ENCODE data around the gene MKRN2.

The MKRN2 gene

DNA sequence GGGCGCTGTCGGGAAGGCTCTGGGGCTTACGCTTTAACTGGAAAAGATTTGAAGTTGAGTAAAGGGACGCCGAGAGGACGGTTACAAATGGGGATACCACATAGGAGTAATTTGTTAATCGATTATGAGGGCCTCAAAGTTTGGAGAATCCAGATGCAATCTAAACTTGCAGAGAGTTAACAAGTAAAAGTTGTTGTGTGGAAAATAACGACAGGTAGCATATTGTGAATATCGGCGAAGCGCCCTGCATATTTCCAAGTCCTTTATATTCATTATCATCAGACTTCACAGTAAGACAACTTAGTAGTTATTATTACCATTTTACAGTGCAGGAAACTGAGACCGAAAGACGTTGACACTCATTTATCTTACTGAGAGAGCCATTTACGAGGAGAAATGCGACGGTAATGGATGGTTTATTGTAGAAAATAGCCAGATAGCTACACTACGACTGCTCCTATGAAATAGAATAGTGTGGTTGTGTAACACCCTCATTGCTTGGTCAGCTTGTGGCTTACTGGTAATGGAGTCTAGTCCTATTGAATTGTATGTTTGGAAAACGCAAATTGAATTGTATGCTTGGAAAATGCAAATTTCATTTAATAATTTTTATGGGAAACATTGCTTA, 700 bp downstream of the MKRN2 start:
- FAIRE-seq: no peak

DNA sequence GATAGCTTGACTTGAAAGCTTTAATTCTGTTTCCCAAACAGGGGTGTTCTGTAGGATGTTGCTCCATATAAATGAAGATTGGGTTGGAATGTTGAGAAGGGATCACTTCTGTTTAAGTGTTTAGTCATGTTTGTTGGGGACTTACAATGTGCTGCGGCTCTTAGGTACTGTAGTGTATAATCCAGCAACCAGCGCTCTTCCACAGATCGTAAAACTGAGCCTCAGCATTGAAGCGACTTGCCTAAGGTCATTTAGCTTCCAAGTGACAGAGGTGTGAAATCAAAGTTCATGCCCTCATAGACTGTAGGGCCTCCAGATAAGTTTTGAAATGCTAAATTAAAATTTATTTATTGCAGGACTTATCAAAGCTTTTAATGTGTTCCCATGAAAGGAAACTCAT, 1.8 kb downstream of the MKRN2 start:
- no peak for FAIRE-seq

DNA sequence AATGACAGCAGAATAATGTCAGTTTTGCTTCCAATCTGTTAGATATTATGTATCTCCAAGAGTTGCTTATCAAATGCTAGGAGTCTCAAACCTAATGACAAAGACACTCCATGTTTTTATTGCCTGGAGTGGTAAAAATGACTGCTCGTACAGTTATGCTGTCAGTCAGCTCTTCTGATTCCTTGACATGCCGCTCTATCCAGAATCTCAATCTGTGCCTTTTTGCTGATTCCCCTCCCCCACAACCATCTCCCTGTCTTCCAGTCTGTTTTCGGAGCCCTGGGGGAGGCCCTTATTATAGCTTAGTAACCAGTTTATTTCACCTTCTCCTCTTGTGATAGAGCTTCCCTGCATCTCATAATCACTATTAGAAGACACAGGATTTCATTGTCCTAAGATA, 2.6 kb downstream of the MKRN2 start:
- no peak for FAIRE-seq

DNA sequence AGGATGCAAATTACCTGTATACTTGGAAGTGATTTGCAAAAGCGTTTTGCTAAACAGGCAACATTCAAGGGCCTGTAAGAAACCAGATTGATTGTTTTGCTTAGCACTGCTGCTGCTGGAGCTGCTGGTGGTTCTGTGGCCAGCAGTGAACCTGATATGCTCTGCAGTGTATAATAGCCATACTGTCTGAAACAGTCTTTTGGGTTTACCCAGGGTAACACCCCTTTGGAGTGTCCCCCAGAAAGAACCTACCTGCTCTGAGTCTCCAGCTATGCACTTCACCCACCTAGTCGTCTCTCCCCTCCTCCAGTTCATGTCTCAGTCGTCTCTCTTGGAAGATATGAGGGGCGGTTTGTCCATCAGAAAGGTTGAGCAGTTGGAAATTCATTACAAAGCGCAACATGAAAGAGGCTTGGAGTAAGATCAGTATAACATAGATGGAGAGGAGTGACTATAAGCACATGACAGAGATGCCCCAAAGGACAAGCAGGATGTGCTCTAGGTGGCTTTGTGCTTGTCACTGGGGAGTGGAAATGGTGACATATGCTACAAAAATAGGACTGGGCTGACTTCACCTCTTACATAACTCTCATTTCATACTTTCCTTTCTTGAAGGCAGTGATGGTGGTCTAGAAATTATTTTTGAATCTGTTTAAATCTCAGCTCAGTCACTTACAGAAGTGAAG, 3.8 kb downstream of the MKRN2 start:
- no peak for FAIRE-seq

DNA sequence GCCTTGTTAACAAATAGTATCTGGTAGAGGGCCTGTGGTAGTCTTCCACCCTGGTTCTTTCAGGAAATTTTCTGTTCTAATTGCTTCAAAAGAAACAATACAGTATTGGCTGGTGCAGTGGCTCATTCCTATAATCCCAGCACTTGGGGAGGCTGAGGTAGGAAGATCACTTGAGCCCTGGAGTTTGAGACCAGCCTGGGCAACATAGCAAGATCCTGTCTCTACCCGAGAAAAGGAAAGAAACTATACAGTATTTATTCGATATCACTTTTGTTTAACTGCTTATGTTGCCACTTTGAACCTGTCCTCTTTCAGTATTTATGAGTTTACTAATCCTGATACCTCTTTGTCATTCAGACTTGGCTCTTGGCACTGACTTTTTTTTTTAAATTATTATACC, 4.5 kb downstream of the MKRN2 start:
- FAIRE-seq: no peak

DNA sequence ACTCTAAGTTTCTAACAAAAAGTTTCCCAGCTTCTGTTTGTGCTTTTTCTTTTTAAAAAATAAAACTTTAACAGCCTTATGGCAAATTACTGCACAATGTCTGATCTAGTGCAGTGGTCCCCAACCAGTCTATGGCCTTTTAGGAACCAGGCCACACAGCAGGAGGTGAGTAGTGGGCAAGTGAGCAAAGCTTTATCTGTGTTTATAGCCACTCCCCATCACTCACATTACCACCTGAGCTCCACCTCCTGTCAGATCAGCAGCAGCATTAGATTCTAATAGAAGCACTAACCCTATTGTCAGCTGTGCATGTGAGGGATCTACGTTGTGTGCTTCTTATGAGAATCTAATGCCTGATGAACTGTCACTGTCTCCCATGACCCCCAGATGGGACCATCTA, 5.6 kb downstream of the MKRN2 start:
- no peak for FAIRE-seq

DNA sequence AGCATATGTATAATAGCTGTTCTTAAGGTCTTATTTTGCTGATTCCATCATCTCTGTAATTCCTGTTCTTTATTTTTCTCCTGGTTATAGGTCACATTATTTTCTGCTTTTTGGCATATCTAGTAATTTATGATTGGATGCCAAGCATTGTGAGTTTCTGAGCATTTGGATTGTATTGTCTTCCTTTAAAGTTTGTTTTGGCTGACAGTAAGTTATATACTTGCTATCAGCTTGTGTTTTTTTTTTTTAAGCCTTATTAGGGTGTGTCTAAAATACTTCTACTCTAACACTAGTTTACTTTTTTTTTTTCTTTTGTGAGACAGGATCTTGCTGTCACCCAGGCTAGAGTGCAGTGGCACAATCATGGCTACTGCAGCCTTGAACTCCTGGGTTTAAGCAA, 10.1 kb downstream of the MKRN2 start:
- FAIRE-seq: no peak

DNA sequence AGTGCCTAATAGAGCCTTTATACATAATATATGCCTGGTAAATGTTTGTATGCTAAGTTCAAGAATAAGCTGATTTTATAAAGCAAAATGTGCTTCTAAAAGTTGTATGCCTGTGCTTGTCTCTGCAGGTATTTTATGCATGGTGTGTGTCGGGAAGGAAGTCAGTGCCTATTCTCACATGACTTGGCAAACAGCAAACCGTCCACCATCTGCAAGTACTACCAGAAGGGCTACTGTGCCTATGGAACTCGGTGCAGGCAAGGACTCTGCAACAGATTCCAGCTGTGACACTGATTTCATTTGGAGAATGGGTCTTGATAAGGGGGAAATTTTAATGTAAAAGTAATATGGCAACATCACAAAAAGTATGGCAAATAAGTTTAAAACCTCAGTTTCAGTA, 11.9 kb downstream of the MKRN2 start:
- FAIRE-seq: no peak

DNA sequence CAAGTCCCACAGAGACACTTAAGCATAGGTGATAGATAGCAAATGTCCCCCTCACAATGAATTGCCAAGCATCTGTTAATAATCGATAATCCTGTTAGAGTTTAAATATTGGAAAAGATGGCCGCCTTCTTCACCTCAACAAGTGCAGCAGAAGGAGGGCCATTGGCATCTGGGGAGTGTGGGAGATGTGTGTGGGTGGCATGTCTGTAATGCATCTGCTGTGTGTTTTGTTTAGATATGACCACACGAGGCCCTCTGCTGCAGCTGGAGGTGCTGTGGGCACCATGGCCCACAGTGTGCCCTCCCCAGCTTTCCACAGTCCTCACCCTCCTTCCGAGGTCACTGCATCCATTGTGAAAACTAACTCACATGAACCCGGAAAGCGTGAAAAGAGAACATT, 12.9 kb downstream of the MKRN2 start:
- FAIRE-seq: no peak

DNA sequence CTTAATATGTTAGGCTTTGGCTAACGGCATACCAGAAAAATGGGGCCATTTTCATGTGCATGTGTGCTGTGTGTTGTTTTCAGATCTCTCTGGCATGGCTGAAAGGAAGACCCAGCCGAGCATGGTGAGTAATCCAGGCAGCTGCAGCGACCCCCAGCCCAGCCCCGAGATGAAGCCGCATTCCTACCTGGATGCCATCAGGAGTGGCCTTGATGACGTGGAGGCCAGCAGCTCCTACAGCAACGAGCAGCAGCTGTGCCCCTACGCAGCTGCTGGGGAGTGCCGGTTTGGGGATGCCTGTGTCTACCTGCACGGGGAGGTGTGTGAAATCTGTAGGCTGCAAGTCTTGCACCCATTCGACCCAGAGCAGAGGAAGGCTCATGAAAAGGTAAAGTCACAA, 15.1 kb downstream of the MKRN2 start:
- no peak for FAIRE-seq

DNA sequence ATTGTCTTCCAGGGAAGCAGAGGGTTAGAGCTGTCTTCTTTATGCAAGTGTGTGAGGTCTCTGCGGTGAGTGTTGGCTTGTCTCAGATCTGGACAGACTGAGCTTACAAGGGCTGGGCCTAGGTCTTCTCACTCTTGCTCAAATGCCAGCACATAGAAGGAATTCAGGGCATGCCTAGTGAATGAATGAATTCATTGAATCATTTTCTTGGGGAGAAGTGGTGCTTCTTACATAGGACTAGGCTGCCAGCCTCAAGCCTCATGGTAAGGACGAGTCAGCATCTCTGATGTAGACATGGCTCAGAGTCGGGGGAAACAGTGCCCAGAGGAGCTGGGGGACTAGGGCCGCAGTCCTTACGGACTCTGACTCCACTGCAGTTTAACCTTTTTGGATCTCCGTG, 17.2 kb downstream of the MKRN2 start:
- FAIRE-seq: no peak

DNA sequence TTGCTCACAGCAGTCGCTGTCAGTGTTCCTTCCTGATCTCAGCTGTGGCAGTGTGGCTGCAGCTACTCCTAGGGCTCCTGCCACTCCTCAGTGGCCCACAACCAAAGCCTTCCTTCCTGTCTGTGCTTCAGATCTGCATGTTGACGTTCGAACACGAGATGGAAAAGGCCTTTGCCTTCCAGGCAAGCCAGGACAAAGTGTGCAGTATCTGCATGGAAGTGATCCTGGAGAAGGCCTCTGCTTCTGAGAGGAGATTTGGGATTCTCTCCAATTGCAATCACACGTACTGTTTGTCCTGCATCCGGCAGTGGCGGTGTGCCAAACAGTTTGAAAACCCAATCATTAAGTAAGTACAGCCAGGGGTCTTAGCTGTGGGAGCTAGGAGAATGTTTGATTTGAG, 17.8 kb downstream of the MKRN2 start:
- no peak for FAIRE-seq

DNA sequence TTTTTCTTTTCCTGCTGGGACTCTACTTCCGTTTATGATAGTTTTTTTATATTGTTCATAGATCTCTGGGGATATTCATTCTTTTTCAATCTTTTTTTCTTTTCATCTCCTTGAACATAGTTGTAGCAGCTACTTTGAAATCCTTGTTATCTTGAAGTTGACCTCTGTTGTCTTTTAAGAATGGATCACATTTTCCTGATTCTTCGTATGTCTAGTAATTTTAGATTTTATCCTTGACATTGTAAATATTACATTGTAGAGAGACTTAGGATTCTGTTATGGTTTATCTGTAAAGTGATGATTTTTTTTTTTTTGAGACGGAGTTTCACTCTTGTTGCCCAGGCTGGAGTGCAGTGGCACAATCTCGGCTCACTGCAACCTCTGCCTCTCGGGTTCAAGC, 20.5 kb downstream of the MKRN2 start:
- FAIRE-seq: no peak

DNA sequence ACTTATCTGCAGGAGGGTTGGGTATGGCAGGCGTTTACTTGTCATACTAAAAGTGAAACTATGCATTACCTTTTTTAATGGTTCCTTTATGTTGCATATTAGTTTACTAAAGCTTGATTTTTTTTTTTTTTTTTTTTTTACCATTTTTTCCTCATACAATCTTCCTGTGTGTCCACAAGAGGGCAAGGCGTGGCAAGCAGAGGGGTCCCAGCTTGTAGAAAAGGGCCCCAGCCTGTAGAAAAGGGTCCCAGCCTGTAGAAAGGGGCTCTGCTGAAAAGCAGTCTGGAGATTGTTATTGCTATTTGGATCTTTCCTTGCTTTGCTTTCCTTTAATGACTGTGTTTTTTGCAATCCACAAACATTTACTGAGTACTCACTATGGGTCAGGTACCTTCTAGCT, 21.9 kb downstream of the MKRN2 start:
- no peak for FAIRE-seq

DNA sequence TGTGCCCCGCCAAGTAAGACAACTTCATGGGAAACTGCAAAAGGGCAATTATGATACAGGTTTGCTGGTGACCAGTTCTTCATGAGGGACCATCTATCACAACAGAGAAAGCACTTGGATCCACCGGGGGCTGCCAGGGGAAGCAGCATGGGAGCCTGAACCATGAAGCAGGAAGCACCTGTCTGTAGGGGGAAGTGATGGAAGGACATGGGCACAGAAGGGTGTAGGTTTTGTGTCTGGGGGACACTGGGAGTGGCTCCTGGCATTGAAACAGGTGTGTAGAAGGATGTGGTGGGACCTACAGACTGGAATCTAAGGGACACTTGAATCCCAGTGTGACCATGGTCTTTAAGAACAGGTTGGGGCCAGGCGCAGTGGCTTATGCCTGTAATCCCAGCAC, 22.6 kb downstream of the MKRN2 start:
- FAIRE-seq: no peak

DNA sequence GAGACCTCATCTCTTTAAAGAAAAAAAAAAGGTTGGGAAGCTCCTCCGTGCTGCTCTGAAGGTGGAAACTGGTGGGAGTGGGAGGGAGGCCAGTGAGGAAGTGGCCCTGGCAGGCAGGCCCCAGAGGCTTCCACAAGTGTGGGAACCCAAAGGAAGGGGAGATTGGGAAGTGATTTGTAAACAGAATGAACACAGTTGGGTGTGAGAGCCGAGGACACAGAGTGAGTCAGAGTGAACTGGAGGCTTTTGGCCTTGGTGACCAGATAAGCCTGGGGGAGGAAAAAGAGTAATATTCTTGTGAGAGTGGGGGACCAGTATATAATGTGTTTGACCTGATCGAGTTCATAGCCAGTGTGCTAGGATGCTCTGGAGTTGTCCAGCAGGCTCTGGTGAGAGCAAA, 23.0 kb downstream of the MKRN2 start:
- no peak for FAIRE-seq

DNA sequence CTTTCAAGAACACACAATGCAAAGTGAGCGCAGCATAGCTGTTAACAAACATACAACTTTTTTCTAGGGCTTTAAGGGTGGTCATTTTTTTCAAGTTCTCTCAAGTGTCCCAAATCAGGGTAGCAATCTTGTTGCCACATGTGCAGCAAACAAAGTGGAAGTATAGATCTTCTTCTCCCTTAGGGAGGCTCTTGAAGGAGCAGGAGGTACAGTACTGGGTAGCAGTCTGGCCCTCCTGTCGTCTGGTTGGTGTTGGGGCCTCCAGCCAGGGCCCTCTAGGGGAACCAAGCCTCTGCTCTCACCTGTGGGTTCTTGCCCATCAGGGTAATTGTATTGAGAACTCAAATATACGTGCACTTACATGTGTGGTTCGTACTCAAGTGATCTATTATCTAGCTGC, 25.8 kb downstream of the MKRN2 start:
- no peak for FAIRE-seq

DNA sequence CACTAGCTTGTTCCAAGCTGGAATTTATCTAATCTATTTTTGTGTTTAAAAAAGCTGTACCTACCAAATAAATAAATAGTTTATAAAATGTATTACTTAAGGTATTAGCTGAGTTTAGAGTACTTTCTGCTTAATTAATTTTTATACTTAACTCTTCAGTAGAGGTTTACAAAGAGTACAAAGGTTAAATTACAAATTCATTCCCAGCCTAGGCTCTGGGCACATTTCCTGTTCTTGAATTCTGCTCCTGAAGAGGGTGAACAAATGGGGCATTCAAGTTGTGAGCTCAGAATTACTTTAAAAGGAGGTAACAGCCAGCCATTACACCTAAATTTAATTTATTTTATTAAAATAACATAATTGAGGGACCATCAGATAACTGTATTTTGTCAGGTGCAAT, 26.4 kb downstream of the MKRN2 start:
- FAIRE-seq: no peak

DNA sequence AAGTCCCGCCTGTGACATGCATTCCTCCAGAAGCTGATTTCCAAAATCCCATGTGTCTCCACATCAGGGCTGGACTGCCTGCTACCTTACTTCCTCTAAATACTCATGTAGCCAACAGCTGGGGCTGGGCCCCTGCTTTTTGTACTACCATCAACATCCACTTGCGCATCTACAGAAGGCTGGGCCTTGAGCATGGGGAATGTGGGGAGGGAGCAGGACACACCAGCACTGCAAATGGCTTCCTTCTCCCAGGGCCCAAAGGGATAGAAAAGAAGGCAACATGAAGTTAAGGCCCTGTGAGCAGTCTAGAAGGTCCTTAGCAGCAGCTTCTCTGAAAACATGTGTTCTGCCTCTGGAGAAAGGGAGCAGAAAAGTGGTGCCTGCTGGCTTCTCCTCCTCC, 27.2 kb downstream of the MKRN2 start:
- FAIRE-seq: no peak

DNA sequence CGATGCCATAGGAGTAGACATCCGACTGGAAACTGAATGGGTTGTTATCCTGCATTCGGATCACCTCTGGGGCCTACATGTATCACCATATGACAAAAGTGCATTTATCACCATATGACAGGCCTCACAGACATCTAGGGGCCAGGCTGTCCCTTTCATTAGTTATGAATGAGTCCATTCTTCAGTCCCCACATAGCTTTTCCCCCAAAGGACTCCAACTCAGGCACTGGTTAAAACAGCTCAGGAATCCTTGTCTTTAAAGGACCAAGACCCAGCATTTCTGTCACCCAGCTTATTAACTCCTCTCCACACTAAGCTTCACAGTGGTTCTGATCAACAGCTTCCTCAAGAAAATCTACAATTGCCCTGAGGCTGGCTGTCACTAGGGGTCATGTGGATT, 28.3 kb downstream of the MKRN2 start:
- FAIRE-seq: no peak

DNA sequence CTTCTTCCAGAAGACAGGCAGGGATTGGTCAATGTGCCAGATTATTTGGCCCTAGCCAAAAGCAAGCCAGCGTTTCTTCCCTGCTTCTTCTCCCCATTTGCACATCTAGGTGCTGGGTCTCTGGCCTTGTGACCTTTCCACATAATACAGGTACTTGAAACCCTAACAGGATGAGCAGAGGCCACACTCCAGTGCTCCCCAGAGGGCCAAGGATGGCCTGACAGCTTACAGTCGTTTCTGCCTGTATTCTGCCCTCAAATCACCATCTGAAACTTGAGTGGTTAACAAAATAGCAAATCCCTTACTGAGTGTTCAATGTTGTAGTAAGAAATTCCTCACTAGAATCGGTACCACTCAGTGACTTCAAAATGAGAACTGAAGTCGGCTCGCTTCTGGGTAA, 29.1 kb downstream of the MKRN2 start:
- FAIRE-seq: no peak

DNA sequence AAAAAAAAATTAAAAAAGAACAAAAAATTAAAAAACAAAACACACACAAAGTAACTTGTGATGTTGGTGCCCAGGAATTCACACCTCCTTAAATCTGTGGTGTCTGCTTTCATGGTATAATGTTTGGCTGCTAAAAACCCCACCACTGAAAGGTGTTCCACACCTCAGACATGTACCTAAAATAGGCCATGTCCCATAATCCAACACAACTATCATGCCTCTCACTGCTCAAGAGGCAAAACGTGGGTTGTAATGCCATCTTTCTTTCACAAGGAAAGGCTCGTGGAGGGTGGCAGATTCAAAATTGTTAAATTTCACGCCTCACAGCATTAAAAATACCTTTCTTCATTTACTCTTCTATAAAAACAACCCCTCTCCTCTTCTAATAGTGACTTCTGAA, 29.5 kb downstream of the MKRN2 start:
- FAIRE-seq: no peak

DNA sequence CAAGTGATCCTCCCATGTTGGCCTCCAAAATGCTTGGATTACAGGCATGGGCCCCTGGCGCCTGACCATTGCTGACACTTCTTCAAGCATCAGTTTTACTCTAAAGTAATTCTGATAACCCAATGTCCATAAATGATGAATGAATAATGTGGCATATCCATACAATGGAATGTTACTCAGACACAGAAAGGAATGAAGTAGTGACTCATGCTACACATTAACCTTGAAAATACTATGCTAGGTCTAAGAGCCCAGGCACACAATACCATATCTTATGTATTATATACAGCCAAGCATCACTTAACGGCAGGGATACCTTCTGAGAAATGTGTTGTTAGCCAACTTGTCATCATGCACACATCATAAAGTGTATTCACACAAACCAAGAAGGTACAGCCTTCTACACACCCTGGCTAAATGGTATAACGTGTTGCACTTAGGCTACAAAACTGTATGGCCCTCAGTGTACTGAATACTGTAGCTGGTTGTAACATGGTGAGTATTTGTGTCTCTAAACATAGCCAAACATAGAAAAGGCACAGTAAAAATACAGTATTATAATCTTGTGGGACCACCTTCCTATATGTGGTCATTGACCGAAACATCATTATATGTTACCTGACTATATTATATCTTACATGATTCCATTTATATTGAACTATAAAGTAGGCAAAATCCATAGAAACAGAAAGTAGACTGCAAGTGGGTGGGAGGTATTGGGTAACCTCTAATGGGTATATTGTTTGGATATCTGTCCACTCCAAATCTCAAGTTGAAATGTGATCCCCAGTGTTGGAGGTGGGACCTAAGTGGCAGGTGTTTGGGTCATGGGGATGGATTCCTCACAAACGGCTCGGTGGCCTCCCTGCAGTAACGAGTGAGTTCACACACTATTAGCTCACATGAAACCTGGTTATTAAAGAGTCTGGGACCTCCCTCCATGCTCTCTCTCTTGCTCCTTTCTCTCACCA, 31.4 kb downstream of the MKRN2 start:
- FAIRE-seq: no peak

DNA sequence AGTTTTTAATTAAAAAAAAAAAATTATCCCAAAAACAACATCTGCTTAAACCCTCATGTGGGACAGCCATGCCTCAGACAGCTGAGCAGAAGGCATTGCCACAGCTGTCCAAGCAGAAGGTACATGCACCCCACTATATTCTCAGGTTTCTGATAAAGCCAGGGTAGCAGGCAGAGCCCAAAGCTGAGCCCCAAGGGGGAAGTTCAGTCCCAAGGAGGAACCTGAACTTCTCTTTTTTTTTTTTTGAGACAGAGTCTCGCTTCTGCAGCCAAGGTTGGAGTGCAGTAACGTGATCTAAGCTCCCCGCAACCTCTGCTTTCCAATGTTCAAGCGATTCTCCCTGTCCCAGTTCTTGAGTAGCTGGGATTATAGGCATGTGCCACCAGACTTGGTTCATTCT, 33.2 kb downstream of the MKRN2 start:
- FAIRE-seq: no peak
